Peyer's patch (tissue), 4 donors: ENCODE results near the gene MLLT10.

ENCODE experiments used
- CTCF ChIP-seq, 6 experiments: fragments of 450-650 bp in 4 of 6; fragments of 200-600 bp in 2 of 6; sonication (generic) in 1 of 6; IDR thresholded peaks; one replicate each; pipeline ENCODE4 v1.5.1; 2017 to 2019; ENCODE audit warnings: antibody characterized with exemption in 6 of 6, mild to moderate bottlenecking in 3 of 6, moderate library complexity in 1 of 6
- POLR2A ChIP-seq, 2 donors: fragments of 450-650 bp; IDR thresholded peaks; one replicate each; pipeline ENCODE4 v1.5.1; 2017; ENCODE audit warnings: antibody characterized with exemption in 2 of 2, mild to moderate bottlenecking in 2 of 2, moderate library complexity in 2 of 2

DNA sequence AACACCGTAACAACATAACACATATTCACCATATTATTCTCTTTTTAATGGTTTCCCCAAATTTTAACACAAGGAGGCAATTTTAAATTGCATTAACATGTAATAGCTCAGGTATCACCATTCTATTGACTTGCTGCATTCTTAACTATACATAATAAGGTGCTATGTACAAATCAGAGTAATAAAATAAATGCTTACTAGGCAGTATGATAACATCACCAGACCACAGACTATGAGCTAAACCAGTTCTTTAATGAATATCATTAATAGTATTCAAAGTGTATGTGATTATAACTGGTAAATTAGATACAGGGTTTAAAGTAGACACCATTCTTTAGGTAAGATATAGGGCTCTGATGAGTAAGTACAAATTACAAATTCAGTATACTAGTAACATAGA is 242.9 kb downstream of the MLLT10 start:
- no peak for TF ChIP-seq CTCF (IDR thresholded peaks at IDR 0.05)
- no peak for TF ChIP-seq POLR2A (IDR thresholded peaks at IDR 0.05)
